ENCODE data around the gene CD200. TPM values are rescaled to one million over a fixed set of nuclear protein-coding genes. Genes with fewer than 3 reads are reported as not detected.

Gene CD200
- total and polyA plus RNA-seq, 5 donors, result 2.8 to 4.5 (median 3.8) TPM

GRCh38 chr3:112348943-112349342 lies 16.0 kb downstream of the CD200 start:
- no peak overlapping the region for H3K27ac ChIP-seq (ENCODE audit: low read length)

GRCh38 chr3:112349557-112349956 lies 16.6 kb downstream of the CD200 start:
- no peak for DNase-seq
- intact Hi-C loops (cut with DNase I), result no loop called here
- ATAC-seq, result no peak
- H3K27me3 ChIP-seq (ENCODE audit: control insufficient read depth, insufficient read depth), result no peaks in the 10 kb centered on the region
- WGBS, result 87% methylated on average over 6 of the region's 6 CpGs
- H3K9me3 ChIP-seq (ENCODE audit: control insufficient read depth, low read length), result no peaks in the 10 kb centered on the region
- H3K4me1 ChIP-seq (ENCODE audit: control insufficient read depth, insufficient read depth, low read length), result peaks cover 2% of the 10 kb centered on the region
- no peak overlapping the region for H3K27ac ChIP-seq (ENCODE audit: low read length)
- H3K4me3 ChIP-seq (ENCODE audit: low read length), result no peak overlapping the region

More at GRCh38 chr3:112348943-112349342, 16.0 kb downstream of the CD200 start:
- DNase-seq, result no peak
- Histone ChIP-seq H3K9me3 (ENCODE audit: control insufficient read depth, low read length) (no peaks in the 10 kb centered on the region), H3K27me3 (ENCODE audit: control insufficient read depth, insufficient read depth) (no peaks in the 10 kb centered on the region), H3K4me1 (ENCODE audit: control insufficient read depth, insufficient read depth, low read length) (peaks cover 2% of the 10 kb centered on the region), H3K4me3 (ENCODE audit: low read length) (no peak overlapping the region)
- intact Hi-C loops (cut with DNase I), result no loop called here
- ATAC-seq, result no peak
- 97% methylated on average over 1 of the region's 1 CpG for WGBS

GRCh38 chr3:112350018-112350810 lies 17.3 kb downstream of the CD200 start:
- Histone ChIP-seq H3K27me3 (ENCODE audit: control insufficient read depth, insufficient read depth) (no peaks in the 10 kb centered on the region), H3K27ac (ENCODE audit: low read length) (no peak overlapping the region), H3K4me1 (ENCODE audit: control insufficient read depth, insufficient read depth, low read length) (peaks cover 2% of the 10 kb centered on the region), H3K9me3 (ENCODE audit: control insufficient read depth, low read length) (no peaks in the 10 kb centered on the region), H3K4me3 (ENCODE audit: low read length) (no peak overlapping the region)
- ATAC-seq (peak in 1 of 2 donors; percentile 66), DNase-seq (no peak)
- intact Hi-C loops (cut with DNase I), result no loop called here
- WGBS, result 63% methylated on average over 2 of the region's 2 CpGs

- WGBS, result 31% methylated on average over 1 of the region's 1 CpG
- H3K27me3 ChIP-seq (ENCODE audit: control insufficient read depth, insufficient read depth), result no peaks in the 10 kb centered on the region
- DNase-seq (no peak), ATAC-seq (peak in 1 of 2 donors; percentile 82)
- intact Hi-C loops (cut with DNase I), result no loop called here
- no peaks in the 10 kb centered on the region for H3K4me1 ChIP-seq (ENCODE audit: control insufficient read depth, insufficient read depth, low read length)
- H3K4me3 ChIP-seq (ENCODE audit: low read length), result no peak overlapping the region
- H3K27ac ChIP-seq (ENCODE audit: low read length), result no peak overlapping the region
- no peaks in the 10 kb centered on the region for H3K9me3 ChIP-seq (ENCODE audit: control insufficient read depth, low read length)
These were observed 18.1 kb downstream of the CD200 start for GRCh38 chr3:112351036-112351435.

- Histone ChIP-seq H3K27me3 (ENCODE audit: control insufficient read depth, insufficient read depth) (no peaks in the 10 kb centered on the region), H3K27ac (ENCODE audit: low read length) (peak overlapping the region; percentile 19), H3K9me3 (ENCODE audit: control insufficient read depth, low read length) (no peaks in the 10 kb centered on the region), H3K4me3 (ENCODE audit: low read length) (no peak overlapping the region), H3K4me1 (ENCODE audit: control insufficient read depth, insufficient read depth, low read length) (no peaks in the 10 kb centered on the region)
- DNase-seq, result no peak
- intact Hi-C loops (cut with DNase I), result no loop called here
- no peak for ATAC-seq
- WGBS, result 65% methylated on average over 2 of the region's 2 CpGs
These were observed 18.9 kb downstream of the CD200 start for GRCh38 chr3:112351823-112352222.

GRCh38 chr3:112352720-112353119 lies 19.8 kb downstream of the CD200 start:
- H3K4me1 ChIP-seq (ENCODE audit: control insufficient read depth, insufficient read depth, low read length), result no peaks in the 10 kb centered on the region
- no peak overlapping the region for H3K4me3 ChIP-seq (ENCODE audit: low read length)
- ATAC-seq (peak; percentile 61 to 74), DNase-seq (no peak)
- intact Hi-C loops (cut with DNase I), result no loop called here
- 60% methylated on average over 5 of the region's 5 CpGs for WGBS
- no peak overlapping the region for H3K27ac ChIP-seq (ENCODE audit: low read length)
- no peaks in the 10 kb centered on the region for H3K27me3 ChIP-seq (ENCODE audit: control insufficient read depth, insufficient read depth)
- H3K9me3 ChIP-seq (ENCODE audit: control insufficient read depth, low read length), result no peaks in the 10 kb centered on the region

- no peak overlapping the region for H3K4me3 ChIP-seq (ENCODE audit: low read length)
These were observed 20.4 kb downstream of the CD200 start for GRCh38 chr3:112353365-112353764.

GRCh38 chr3:112354642-112355306 lies 21.8 kb downstream of the CD200 start:
- H3K9me3 ChIP-seq (ENCODE audit: control insufficient read depth, low read length), result no peaks in the 10 kb centered on the region
- intact Hi-C loops (cut with DNase I), result no loop called here
- DNase-seq (no peak), ATAC-seq (no peak)
- no peaks in the 10 kb centered on the region for H3K4me1 ChIP-seq (ENCODE audit: control insufficient read depth, insufficient read depth, low read length)
- WGBS, result 94% methylated on average over 2 of the region's 2 CpGs
- no peak overlapping the region for H3K4me3 ChIP-seq (ENCODE audit: low read length)
- no peak overlapping the region for H3K27ac ChIP-seq (ENCODE audit: low read length)
- no peaks in the 10 kb centered on the region for H3K27me3 ChIP-seq (ENCODE audit: control insufficient read depth, insufficient read depth)

More at GRCh38 chr3:112353365-112353764, 20.4 kb downstream of the CD200 start:
- Histone ChIP-seq H3K27ac (ENCODE audit: low read length) (no peak overlapping the region), H3K27me3 (ENCODE audit: control insufficient read depth, insufficient read depth) (no peaks in the 10 kb centered on the region), H3K9me3 (ENCODE audit: control insufficient read depth, low read length) (no peaks in the 10 kb centered on the region), H3K4me1 (ENCODE audit: control insufficient read depth, insufficient read depth, low read length) (no peaks in the 10 kb centered on the region)
- intact Hi-C loops (cut with DNase I), result no loop called here
- ATAC-seq (no peak), DNase-seq (no peak)
- WGBS, result 71% methylated on average over 3 of the region's 3 CpGs

- DNase-seq (no peak), ATAC-seq (no peak)
- intact Hi-C loops (cut with DNase I), result no loop called here
- no peaks in the 10 kb centered on the region for H3K9me3 ChIP-seq (ENCODE audit: control insufficient read depth, low read length)
- H3K27me3 ChIP-seq (ENCODE audit: control insufficient read depth, insufficient read depth), result no peaks in the 10 kb centered on the region
- H3K27ac ChIP-seq (ENCODE audit: low read length), result no peak overlapping the region
- no peaks in the 10 kb centered on the region for H3K4me1 ChIP-seq (ENCODE audit: control insufficient read depth, insufficient read depth, low read length)
- H3K4me3 ChIP-seq (ENCODE audit: low read length), result no peak overlapping the region
- 60% methylated on average over 5 of the region's 5 CpGs for WGBS
These were observed 22.3 kb downstream of the CD200 start for GRCh38 chr3:112355307-112355687.

GRCh38 chr3:112357930-112358780 lies 25.2 kb downstream of the CD200 start:
- Histone ChIP-seq H3K27ac (ENCODE audit: low read length) (peak overlapping the region; percentile 47), H3K4me3 (ENCODE audit: low read length) (peak overlapping the region; percentile 39), H3K4me1 (ENCODE audit: control insufficient read depth, insufficient read depth, low read length) (no peaks in the 10 kb centered on the region), H3K27me3 (ENCODE audit: control insufficient read depth, insufficient read depth) (no peaks in the 10 kb centered on the region), H3K9me3 (ENCODE audit: control insufficient read depth, low read length) (no peaks in the 10 kb centered on the region)
- WGBS, result 64% methylated on average over 12 of the region's 12 CpGs
- ATAC-seq, result peak in 1 of 2 donors; percentile 52
- intact Hi-C loops (cut with DNase I), result no loop called here
- DNase-seq, result peak in 2 of 3 donors; percentile 22 to 55

- ATAC-seq (peak; percentile 40 to 57), DNase-seq (peak in 2 of 3 donors; percentile 32 to 64)
- 34% methylated on average over 2 of the region's 2 CpGs for whole genome bisulfite sequencing
- peaks cover 5% of the 10 kb centered on the region for H3K4me1 ChIP-seq (ENCODE audit: control insufficient read depth, insufficient read depth, low read length)
- H3K4me3 ChIP-seq (ENCODE audit: low read length), result peak overlapping the region; percentile 41
- no peak overlapping the region for H3K27ac ChIP-seq (ENCODE audit: low read length)
- no peaks in the 10 kb centered on the region for H3K27me3 ChIP-seq (ENCODE audit: control insufficient read depth, insufficient read depth)
- intact Hi-C loops (cut with DNase I), result no loop called here
- H3K9me3 ChIP-seq (ENCODE audit: control insufficient read depth, low read length), result no peaks in the 10 kb centered on the region
These were observed 27.6 kb downstream of the CD200 start for GRCh38 chr3:112360561-112360960.

All from right cardiac atrium (tissue), 5 donors.